H1 (cell line): ENCODE data around the gene MUC4. TPM values are rescaled to one million over a fixed set of nuclear protein-coding genes. Genes with fewer than 3 reads are reported as not detected.

Experiments used
- CTCF ChIA-PET: fragments of 300-600 bp; sonication (Branson Sonifier 250); formaldehyde crosslinking; loops from one replicate; lab custom pipeline; 2021; ENCODE audit not compliant: partially characterized antibody; lab: Charles Lee
- POLR2A ChIA-PET: fragments of 300-600 bp; sonication (Branson Sonifier 250); formaldehyde crosslinking; loops from one replicate; lab custom pipeline; 2021; ENCODE audit warnings: inconsistent platforms; ENCODE audit not compliant: partially characterized antibody; lab: Charles Lee
- DNase-seq, 2 experiments: peaks; one replicate each; pipeline versions ENCODE4 v3.0.0 to v3.0.0-alpha.2; 2010 to 2022; ENCODE audit warnings: low spot score in 2 of 2, low read depth in 1 of 2, mixed read lengths in 1 of 2
- FAIRE-seq: peaks from 2 replicates; lab custom pipeline; 2011; peaks lifted over from hg19 to GRCh38; lab: Jason Lieb, UNC
- H2AFZ ChIP-seq: 2 replicates; pipeline ENCODE4 v1.8.1; 2012; ENCODE audit warnings: low read length, inconsistent platforms
- H2AK5ac ChIP-seq: 2 replicates; pipeline ENCODE4 v1.6.1; 2013; ENCODE audit warnings: low read depth, low read length
- H2BK120ac ChIP-seq: replicated peaks from 2 replicates; pipeline ENCODE3; 2013; ENCODE audit warnings: low read depth, low read length, inconsistent platforms
- H2BK12ac ChIP-seq: 2 replicates; pipeline ENCODE4 v1.6.1; 2013; ENCODE audit warnings: low read depth, low read length
- H2BK15ac ChIP-seq: 2 replicates; pipeline ENCODE4 v1.6.1; 2013; ENCODE audit warnings: low read length
- H2BK20ac ChIP-seq: 2 replicates; pipeline ENCODE4 v1.6.1; 2013; ENCODE audit warnings: low read length
- H2BK5ac ChIP-seq: 2 replicates; pipeline ENCODE4 v1.6.1; 2013; ENCODE audit warnings: low read depth, low read length
- H3K14ac ChIP-seq: 2 replicates; pipeline ENCODE4 v1.6.1; 2013; ENCODE audit warnings: inconsistent platforms; ENCODE audit not compliant: insufficient read length
- H3K18ac ChIP-seq: 2 replicates; pipeline ENCODE4 v1.6.1; 2013; ENCODE audit warnings: low read length; ENCODE audit errors: extremely low read depth
- H3K23ac ChIP-seq: 2 replicates; pipeline ENCODE4 v1.6.1; 2013; ENCODE audit warnings: inconsistent platforms; ENCODE audit not compliant: insufficient read length
- H3K23me2 ChIP-seq: 2 replicates; pipeline ENCODE4 v1.6.1; 2013; ENCODE audit warnings: low read depth, low read length
- H3K27ac ChIP-seq: 2 replicates; pipeline ENCODE4 v1.6.1; 2011; ENCODE audit warnings: low read depth, low read length, inconsistent platforms
- H3K27me3 ChIP-seq, 4 experiments: replicated peaks in 1 of 4; 1 replicate in 1 of 4; 2 replicates in 3 of 4; pipeline versions ENCODE4 v1.6.1 to v1.8.1; 2011 to 2013; ENCODE audit warnings: low read length in 3 of 4, mild to moderate bottlenecking in 3 of 4, inconsistent platforms in 2 of 4, mixed read lengths in 2 of 4, moderate library complexity in 1 of 4; ENCODE audit not compliant: control insufficient read depth in 3 of 4, insufficient read depth in 3 of 4; ENCODE audit errors: extremely low read depth in 1 of 4
- H3K36me3 ChIP-seq, 4 experiments: 2 replicates each; pipeline versions ENCODE4 v1.6.1 to v1.8.1; 2011 to 2013; ENCODE audit warnings: mild to moderate bottlenecking in 4 of 4, low read length in 3 of 4, moderate library complexity in 2 of 4, control low read depth in 1 of 4, inconsistent platforms in 1 of 4; ENCODE audit not compliant: insufficient read depth in 4 of 4, control insufficient read depth in 2 of 4
- H3K4ac ChIP-seq: replicated peaks from 2 replicates; pipeline ENCODE3; 2013; ENCODE audit warnings: low read length, low read depth, mixed read lengths, inconsistent platforms; ENCODE audit not compliant: insufficient read length
- H3K4me1 ChIP-seq, 4 experiments: replicated peaks in 1 of 4; 1 replicate in 1 of 4; 2 replicates in 3 of 4; pipeline versions ENCODE4 v1.6.1 to v1.8.1; 2011 to 2013; ENCODE audit warnings: low read length in 3 of 4, inconsistent platforms in 2 of 4, mixed read lengths in 1 of 4; ENCODE audit not compliant: insufficient read depth in 4 of 4, control insufficient read depth in 3 of 4
- H3K4me2 ChIP-seq, 2 experiments: 2 replicates each; pipeline versions ENCODE4 v1.6.1 to v1.8.1; 2011 to 2013; ENCODE audit warnings: low read depth in 2 of 2, low read length in 2 of 2, control low read depth in 1 of 2, inconsistent platforms in 1 of 2, mild to moderate bottlenecking in 1 of 2; ENCODE audit not compliant: insufficient read depth in 1 of 2
- H3K4me3 ChIP-seq, 4 experiments: fragments of 200-600, 300-600 bp in 1 of 4; sonication (generic), shearing (Covaris generic), sonication (Bioruptor Twin) in 1 of 4; 2 replicates each; pipeline versions ENCODE4 v1.5.1 to v1.8.1; 2011 to 2016; ENCODE audit warnings: low read length in 4 of 4, low read depth in 3 of 4, control low read depth in 2 of 4, inconsistent platforms in 2 of 4, mild to moderate bottlenecking in 2 of 4, mixed read lengths in 1 of 4, moderate library complexity in 1 of 4; ENCODE audit not compliant: insufficient read depth in 2 of 4; ENCODE audit errors: extremely low read depth in 1 of 4
- H3K56ac ChIP-seq: replicated peaks from 2 replicates; pipeline ENCODE3; 2013; ENCODE audit warnings: low read depth, mild to moderate bottlenecking, mixed read lengths, low read length, inconsistent platforms; ENCODE audit not compliant: insufficient read length
- H3K79me1 ChIP-seq: 2 replicates; pipeline ENCODE4 v1.6.1; 2013; ENCODE audit warnings: low read depth, low read length, control low read depth
- H3K79me2 ChIP-seq, 2 experiments: 2 replicates each; pipeline versions ENCODE4 v1.6.1 to v1.8.1; 2012 to 2013; ENCODE audit warnings: low read length in 2 of 2, mild to moderate bottlenecking in 2 of 2, inconsistent platforms in 1 of 2; ENCODE audit not compliant: insufficient read depth in 2 of 2, control insufficient read depth in 1 of 2
- H3K9ac ChIP-seq, 4 experiments: replicated peaks in 1 of 4; 1 replicate in 1 of 4; 2 replicates in 3 of 4; pipeline versions ENCODE4 v1.6.1 to v1.8.1; 2011 to 2013; ENCODE audit warnings: low read depth in 3 of 4, low read length in 3 of 4, control low read depth in 2 of 4, mild to moderate bottlenecking in 2 of 4, moderate library complexity in 2 of 4, inconsistent platforms in 1 of 4; ENCODE audit errors: extremely low read depth in 1 of 4
- H3K9me3 ChIP-seq, 2 experiments: 2 replicates each; pipeline versions ENCODE4 v1.6.1 to v1.8.1; 2012 to 2013; ENCODE audit warnings: mild to moderate bottlenecking in 2 of 2, moderate library complexity in 2 of 2, control low read depth in 1 of 2, inconsistent platforms in 1 of 2, low read depth in 1 of 2, low read length in 1 of 2, mixed read lengths in 1 of 2; ENCODE audit not compliant: insufficient read depth in 2 of 2
- H4K20me1 ChIP-seq, 2 experiments: replicated peaks in 1 of 2; 2 replicates each; pipeline versions ENCODE3 to v1.8.1; 2011 to 2013; ENCODE audit warnings: inconsistent platforms in 2 of 2, low read length in 2 of 2, mild to moderate bottlenecking in 1 of 2; ENCODE audit not compliant: insufficient read depth in 2 of 2, control insufficient read depth in 1 of 2
- H4K5ac ChIP-seq: 2 replicates; pipeline ENCODE4 v1.6.1; 2013; ENCODE audit warnings: low read length, low read depth, mixed read lengths, inconsistent platforms; ENCODE audit not compliant: insufficient read length
- H4K8ac ChIP-seq: 2 replicates; pipeline ENCODE4 v1.8.0; 2013; ENCODE audit warnings: mild to moderate bottlenecking, moderate library complexity, low read length, inconsistent platforms; ENCODE audit not compliant: insufficient read depth; ENCODE audit errors: extremely low read depth
- H4K91ac ChIP-seq: replicated peaks from 2 replicates; pipeline ENCODE3; 2013; ENCODE audit warnings: low read length, mixed read lengths, inconsistent platforms; ENCODE audit not compliant: insufficient read length
- ATF2 ChIP-seq: IDR thresholded peaks from 2 replicates; pipeline ENCODE4 v1.6.1; 2012; ENCODE audit warnings: low read length, inconsistent platforms
- CHD2 ChIP-seq: IDR thresholded peaks from 2 replicates; pipeline ENCODE4 v1.6.1; 2012; ENCODE audit warnings: low read length, improper control_type of control experiment
- CTBP2 ChIP-seq: IDR thresholded peaks from 2 replicates; pipeline ENCODE4 v1.7.0; 2011; ENCODE audit warnings: borderline replicate concordance, mild to moderate bottlenecking, moderate library complexity, mixed read lengths, low read length; ENCODE audit not compliant: insufficient read depth, insufficient read length
- MAFK ChIP-seq: IDR thresholded peaks from 2 replicates; pipeline ENCODE4 v1.6.1; 2012; ENCODE audit warnings: low read depth, mild to moderate bottlenecking, improper control_type of control experiment, low read length
- SIN3A ChIP-seq, 2 experiments: IDR thresholded peaks in 1 of 2; conservative IDR thresholded peaks in 1 of 2; 2 replicates each; pipeline ENCODE4 v1.6.1; 2011 to 2012; ENCODE audit warnings: low read length in 2 of 2, improper control_type of control experiment in 1 of 2, low read depth in 1 of 2, mild to moderate bottlenecking in 1 of 2
- SP1 ChIP-seq: IDR thresholded peaks from 2 replicates; pipeline ENCODE4 v1.6.1; 2011; ENCODE audit warnings: low read depth, low read length
- WGBS, 2 experiments: shearing (Covaris generic) in 1 of 2; methylation state at CpG; one replicate each; pipeline versions ENCODE4 v1.1.6 to v1.1.7; 2013 to 2015; ENCODE audit warnings: low lambda C conversion rate in 2 of 2, mixed read lengths in 2 of 2, inconsistent platforms in 1 of 2, low coverage in 1 of 2, missing lambda C conversion rate in 1 of 2; ENCODE audit not compliant: insufficient replicate concordance in 2 of 2, insufficient coverage in 1 of 2, insufficient read length in 1 of 2; ENCODE audit errors: extremely low coverage in 1 of 2, missing lambda C conversion rate in 1 of 2; 5-methylcytosine and 5-hydroxymethylcytosine counted together
- polyA plus RNA-seq, 7 experiments: library from polyadenylated mRNA; depleted of rRNA in 3 of 7; stranded (reverse) in 5 of 7; unstranded in 2 of 7; fragments of >200 nt in 5 of 7; fragments of 200-250 nt in 2 of 7; gene quantifications; 1 replicate in 5 of 7; 2 replicates in 1 of 7; 4 replicates in 1 of 7; pipeline versions ENCODE4 v1.2.1 to v1.2.3, GENCODE V29; 2011 to 2013; ENCODE audit warnings: missing spikeins in 2 of 7, mixed read lengths in 2 of 7
- total RNA-seq: library from RNA; stranded (reverse); fragmentation: NEBNext Ultra II Directional; extraction: Animal tissue kit (Norgen Biotek cat#: 25700); gene quantifications from 2 replicates; pipeline ENCODE4 v1.2.1, GENCODE V29; 2021

Gene MUC4
- total and polyA plus RNA-seq, 2 of the 8 experiments (the other 6 are each of a cell fraction or from before 2014, with no cell fraction given), result 0.89 to 2.0 TPM

- Histone ChIP-seq H3K4me3 (no peak overlapping the region), H3K36me3 (no peaks in the 10 kb centered on the region), H3K4me1 (peaks cover 0 to 10% (median 5%) of the 10 kb centered on the region in 4 experiments; a peak in 3 of 7 replicates), H3K18ac (no peak overlapping the region), H3K23ac (no peak overlapping the region), H2BK12ac (no peak overlapping the region), H3K14ac (no peak overlapping the region), H3K79me1 (no peaks in the 10 kb centered on the region), H4K5ac (no peak overlapping the region), H2BK5ac (no peak overlapping the region), H3K4me2 (no peak overlapping the region), H3K23me2 (no peaks in the 10 kb centered on the region), H2BK15ac (no peak overlapping the region), H4K20me1 (no peaks in the 10 kb centered on the region), H3K27me3 (no peaks in the 10 kb centered on the region), H4K8ac (no peak overlapping the region), H4K91ac (no peak overlapping the region), H2AK5ac (no peak overlapping the region), H3K4ac (no peak overlapping the region), H3K27ac (no peak overlapping the region), H3K9ac (no peak overlapping the region), H3K79me2 (no peaks in the 10 kb centered on the region), H2BK120ac (no peak overlapping the region), H2BK20ac (no peak overlapping the region), H3K56ac (no peak overlapping the region), H3K9me3 (no peaks in the 10 kb centered on the region), H2AFZ (no peak overlapping the region)
- TF ChIP-seq SIN3A (conservative IDR thresholded peaks at IDR 0.05 in 1 of 2, IDR thresholded peaks at IDR 0.05 in 1 of 2; ENCODE audit: low read depth in 1 of 2, low read length in 2 of 2), result no peak
- TF ChIP-seq MAFK, result no peak
- TF ChIP-seq CHD2, result no peak
- no peak for TF ChIP-seq ATF2
- no peak for TF ChIP-seq CTBP2
- TF ChIP-seq SP1, result no peak
- FAIRE-seq (no peak), DNase-seq (no peak)
- WGBS, 2 experiments, result 93% methylated on average over 7 of the region's 7 CpGs; no CpG with 5 or more reads in 1 of the 2 experiments
- ChIA-PET POLR2A (interaction anchor here (0.6 to 1.3 kb wide), 3 partner anchors 16 to 60 kb away, joined by 3 read pairs; no protein-coding TSS in a partner anchor), CTCF (interaction anchor here (1.2 to 3.8 kb wide), 2 partner anchors 96 to 100 kb away, joined by 3 to 18 read pairs; no protein-coding TSS in a partner anchor)
Measured at GRCh38 chr3:195754906-195755305, 56.8 kb downstream of the MUC4 start.
